H1 (cell line): ENCODE data around the gene TNFRSF11A. TPM values are rescaled to one million over a fixed set of nuclear protein-coding genes. Genes with fewer than 3 reads are reported as not detected.

Experiments
- CTCF ChIA-PET: fragments of 300-600 bp; sonication (Branson Sonifier 250); formaldehyde crosslinking; loops from one replicate; lab custom pipeline; 2021; ENCODE audit not compliant: partially characterized antibody; lab: Charles Lee
- POLR2A ChIA-PET: fragments of 300-600 bp; sonication (Branson Sonifier 250); formaldehyde crosslinking; loops from one replicate; lab custom pipeline; 2021; ENCODE audit warnings: inconsistent platforms; ENCODE audit not compliant: partially characterized antibody; lab: Charles Lee
- DNase-seq, 2 experiments: peaks; one replicate each; pipeline versions ENCODE4 v3.0.0 to v3.0.0-alpha.2; 2010 to 2022; ENCODE audit warnings: low spot score in 2 of 2, low read depth in 1 of 2, mixed read lengths in 1 of 2
- FAIRE-seq: peaks from 2 replicates; lab custom pipeline; 2011; peaks lifted over from hg19 to GRCh38; lab: Jason Lieb, UNC
- H2AFZ ChIP-seq: 2 replicates; pipeline ENCODE4 v1.8.1; 2012; ENCODE audit warnings: low read length, inconsistent platforms
- H2AK5ac ChIP-seq: 2 replicates; pipeline ENCODE4 v1.6.1; 2013; ENCODE audit warnings: low read depth, low read length
- H2BK120ac ChIP-seq: replicated peaks from 2 replicates; pipeline ENCODE3; 2013; ENCODE audit warnings: low read depth, low read length, inconsistent platforms
- H2BK12ac ChIP-seq: 2 replicates; pipeline ENCODE4 v1.6.1; 2013; ENCODE audit warnings: low read depth, low read length
- H2BK15ac ChIP-seq: 2 replicates; pipeline ENCODE4 v1.6.1; 2013; ENCODE audit warnings: low read length
- H2BK20ac ChIP-seq: 2 replicates; pipeline ENCODE4 v1.6.1; 2013; ENCODE audit warnings: low read length
- H2BK5ac ChIP-seq: 2 replicates; pipeline ENCODE4 v1.6.1; 2013; ENCODE audit warnings: low read depth, low read length
- H3K14ac ChIP-seq: 2 replicates; pipeline ENCODE4 v1.6.1; 2013; ENCODE audit warnings: inconsistent platforms; ENCODE audit not compliant: insufficient read length
- H3K18ac ChIP-seq: 2 replicates; pipeline ENCODE4 v1.6.1; 2013; ENCODE audit warnings: low read length; ENCODE audit errors: extremely low read depth
- H3K23ac ChIP-seq: 2 replicates; pipeline ENCODE4 v1.6.1; 2013; ENCODE audit warnings: inconsistent platforms; ENCODE audit not compliant: insufficient read length
- H3K23me2 ChIP-seq: 2 replicates; pipeline ENCODE4 v1.6.1; 2013; ENCODE audit warnings: low read depth, low read length
- H3K27ac ChIP-seq: 2 replicates; pipeline ENCODE4 v1.6.1; 2011; ENCODE audit warnings: low read depth, low read length, inconsistent platforms
- H3K27me3 ChIP-seq, 4 experiments: replicated peaks in 1 of 4; 1 replicate in 1 of 4; 2 replicates in 3 of 4; pipeline versions ENCODE4 v1.6.1 to v1.8.1; 2011 to 2013; ENCODE audit warnings: low read length in 3 of 4, mild to moderate bottlenecking in 3 of 4, inconsistent platforms in 2 of 4, mixed read lengths in 2 of 4, moderate library complexity in 1 of 4; ENCODE audit not compliant: control insufficient read depth in 3 of 4, insufficient read depth in 3 of 4; ENCODE audit errors: extremely low read depth in 1 of 4
- H3K36me3 ChIP-seq, 4 experiments: 2 replicates each; pipeline versions ENCODE4 v1.6.1 to v1.8.1; 2011 to 2013; ENCODE audit warnings: mild to moderate bottlenecking in 4 of 4, low read length in 3 of 4, moderate library complexity in 2 of 4, control low read depth in 1 of 4, inconsistent platforms in 1 of 4; ENCODE audit not compliant: insufficient read depth in 4 of 4, control insufficient read depth in 2 of 4
- H3K4ac ChIP-seq: replicated peaks from 2 replicates; pipeline ENCODE3; 2013; ENCODE audit warnings: low read length, low read depth, mixed read lengths, inconsistent platforms; ENCODE audit not compliant: insufficient read length
- H3K4me1 ChIP-seq, 4 experiments: replicated peaks in 1 of 4; 1 replicate in 1 of 4; 2 replicates in 3 of 4; pipeline versions ENCODE4 v1.6.1 to v1.8.1; 2011 to 2013; ENCODE audit warnings: low read length in 3 of 4, inconsistent platforms in 2 of 4, mixed read lengths in 1 of 4; ENCODE audit not compliant: insufficient read depth in 4 of 4, control insufficient read depth in 3 of 4
- H3K4me2 ChIP-seq, 2 experiments: 2 replicates each; pipeline versions ENCODE4 v1.6.1 to v1.8.1; 2011 to 2013; ENCODE audit warnings: low read depth in 2 of 2, low read length in 2 of 2, control low read depth in 1 of 2, inconsistent platforms in 1 of 2, mild to moderate bottlenecking in 1 of 2; ENCODE audit not compliant: insufficient read depth in 1 of 2
- H3K4me3 ChIP-seq, 4 experiments: fragments of 200-600, 300-600 bp in 1 of 4; sonication (generic), shearing (Covaris generic), sonication (Bioruptor Twin) in 1 of 4; 2 replicates each; pipeline versions ENCODE4 v1.5.1 to v1.8.1; 2011 to 2016; ENCODE audit warnings: low read length in 4 of 4, low read depth in 3 of 4, control low read depth in 2 of 4, inconsistent platforms in 2 of 4, mild to moderate bottlenecking in 2 of 4, mixed read lengths in 1 of 4, moderate library complexity in 1 of 4; ENCODE audit not compliant: insufficient read depth in 2 of 4; ENCODE audit errors: extremely low read depth in 1 of 4
- H3K56ac ChIP-seq: replicated peaks from 2 replicates; pipeline ENCODE3; 2013; ENCODE audit warnings: low read depth, mild to moderate bottlenecking, mixed read lengths, low read length, inconsistent platforms; ENCODE audit not compliant: insufficient read length
- H3K79me1 ChIP-seq: 2 replicates; pipeline ENCODE4 v1.6.1; 2013; ENCODE audit warnings: low read depth, low read length, control low read depth
- H3K79me2 ChIP-seq, 2 experiments: 2 replicates each; pipeline versions ENCODE4 v1.6.1 to v1.8.1; 2012 to 2013; ENCODE audit warnings: low read length in 2 of 2, mild to moderate bottlenecking in 2 of 2, inconsistent platforms in 1 of 2; ENCODE audit not compliant: insufficient read depth in 2 of 2, control insufficient read depth in 1 of 2
- H3K9ac ChIP-seq, 4 experiments: replicated peaks in 1 of 4; 1 replicate in 1 of 4; 2 replicates in 3 of 4; pipeline versions ENCODE4 v1.6.1 to v1.8.1; 2011 to 2013; ENCODE audit warnings: low read depth in 3 of 4, low read length in 3 of 4, control low read depth in 2 of 4, mild to moderate bottlenecking in 2 of 4, moderate library complexity in 2 of 4, inconsistent platforms in 1 of 4; ENCODE audit errors: extremely low read depth in 1 of 4
- H3K9me3 ChIP-seq, 2 experiments: 2 replicates each; pipeline versions ENCODE4 v1.6.1 to v1.8.1; 2012 to 2013; ENCODE audit warnings: mild to moderate bottlenecking in 2 of 2, moderate library complexity in 2 of 2, control low read depth in 1 of 2, inconsistent platforms in 1 of 2, low read depth in 1 of 2, low read length in 1 of 2, mixed read lengths in 1 of 2; ENCODE audit not compliant: insufficient read depth in 2 of 2
- H4K20me1 ChIP-seq, 2 experiments: replicated peaks in 1 of 2; 2 replicates each; pipeline versions ENCODE3 to v1.8.1; 2011 to 2013; ENCODE audit warnings: inconsistent platforms in 2 of 2, low read length in 2 of 2, mild to moderate bottlenecking in 1 of 2; ENCODE audit not compliant: insufficient read depth in 2 of 2, control insufficient read depth in 1 of 2
- H4K5ac ChIP-seq: 2 replicates; pipeline ENCODE4 v1.6.1; 2013; ENCODE audit warnings: low read length, low read depth, mixed read lengths, inconsistent platforms; ENCODE audit not compliant: insufficient read length
- H4K8ac ChIP-seq: 2 replicates; pipeline ENCODE4 v1.8.0; 2013; ENCODE audit warnings: mild to moderate bottlenecking, moderate library complexity, low read length, inconsistent platforms; ENCODE audit not compliant: insufficient read depth; ENCODE audit errors: extremely low read depth
- H4K91ac ChIP-seq: replicated peaks from 2 replicates; pipeline ENCODE3; 2013; ENCODE audit warnings: low read length, mixed read lengths, inconsistent platforms; ENCODE audit not compliant: insufficient read length
- CHD2 ChIP-seq: IDR thresholded peaks from 2 replicates; pipeline ENCODE4 v1.6.1; 2012; ENCODE audit warnings: low read length, improper control_type of control experiment
- JUND ChIP-seq: IDR thresholded peaks from 2 replicates; pipeline ENCODE4 v1.6.1; 2011; ENCODE audit warnings: mild to moderate bottlenecking, improper control_type of control experiment, low read length
- MAFK ChIP-seq: IDR thresholded peaks from 2 replicates; pipeline ENCODE4 v1.6.1; 2012; ENCODE audit warnings: low read depth, mild to moderate bottlenecking, improper control_type of control experiment, low read length
- NANOG ChIP-seq: IDR thresholded peaks from 2 replicates; pipeline ENCODE4 v1.6.1; 2011; ENCODE audit warnings: low read length, low read depth, mild to moderate bottlenecking, inconsistent platforms; ENCODE audit not compliant: insufficient read depth, poor library complexity, severe bottlenecking
- PHF8 ChIP-seq: fragments of 200-600 bp; sonication (generic); conservative IDR thresholded peaks from 2 replicates; pipeline ENCODE4 v1.7.1; 2012; ENCODE audit warnings: low read depth, mild to moderate bottlenecking, inconsistent platforms, low read length, moderate library complexity
- POLR2A ChIP-seq, 2 experiments: IDR thresholded peaks; 1 replicate in 1 of 2; 2 replicates in 1 of 2; pipeline ENCODE4 v1.6.1; 2011; ENCODE audit warnings: low read depth in 2 of 2, low read length in 2 of 2, mild to moderate bottlenecking in 2 of 2; ENCODE audit errors: control extremely low read depth in 1 of 2
- SP1 ChIP-seq: IDR thresholded peaks from 2 replicates; pipeline ENCODE4 v1.6.1; 2011; ENCODE audit warnings: low read depth, low read length
- SP2 ChIP-seq: IDR thresholded peaks from 2 replicates; pipeline ENCODE4 v1.6.1; 2012; ENCODE audit warnings: mild to moderate bottlenecking, low read length, inconsistent platforms
- SRF ChIP-seq: IDR thresholded peaks from 2 replicates; pipeline ENCODE4 v1.6.1; 2011; ENCODE audit warnings: mild to moderate bottlenecking, low read depth, low read length, moderate library complexity
- TEAD4 ChIP-seq: IDR thresholded peaks from 2 replicates; pipeline ENCODE4 v1.6.1; 2012; ENCODE audit warnings: low read depth, low read length, inconsistent platforms, mixed read lengths
- USF2 ChIP-seq: IDR thresholded peaks from 2 replicates; pipeline ENCODE4 v1.6.1; 2011; ENCODE audit warnings: low read length, improper control_type of control experiment
- YY1 ChIP-seq: IDR thresholded peaks from 2 replicates; pipeline ENCODE4 v1.6.1; 2011; ENCODE audit warnings: low read depth, mild to moderate bottlenecking, low read length
- WGBS, 2 experiments: shearing (Covaris generic) in 1 of 2; methylation state at CpG; one replicate each; pipeline versions ENCODE4 v1.1.6 to v1.1.7; 2013 to 2015; ENCODE audit warnings: low lambda C conversion rate in 2 of 2, mixed read lengths in 2 of 2, inconsistent platforms in 1 of 2, low coverage in 1 of 2, missing lambda C conversion rate in 1 of 2; ENCODE audit not compliant: insufficient replicate concordance in 2 of 2, insufficient coverage in 1 of 2, insufficient read length in 1 of 2; ENCODE audit errors: extremely low coverage in 1 of 2, missing lambda C conversion rate in 1 of 2; 5-methylcytosine and 5-hydroxymethylcytosine counted together
- polyA plus RNA-seq, 7 experiments: library from polyadenylated mRNA; depleted of rRNA in 3 of 7; stranded (reverse) in 5 of 7; unstranded in 2 of 7; fragments of >200 nt in 5 of 7; fragments of 200-250 nt in 2 of 7; gene quantifications; 1 replicate in 5 of 7; 2 replicates in 1 of 7; 4 replicates in 1 of 7; pipeline versions ENCODE4 v1.2.1 to v1.2.3, GENCODE V29; 2011 to 2013; ENCODE audit warnings: missing spikeins in 2 of 7, mixed read lengths in 2 of 7
- total RNA-seq: library from RNA; stranded (reverse); fragmentation: NEBNext Ultra II Directional; extraction: Animal tissue kit (Norgen Biotek cat#: 25700); gene quantifications from 2 replicates; pipeline ENCODE4 v1.2.1, GENCODE V29; 2021

TNFRSF11A gene
- total and polyA plus RNA-seq, 2 of the 8 experiments (the other 6 are each of a cell fraction or from before 2014, with no cell fraction given) = 8.7 to 10.6 TPM

- TF ChIP-seq SP1 (no peak), YY1 (no peak), SRF (no peak), SP2 (no peak), JUND (no peak), USF2 (no peak), POLR2A (IDR thresholded peaks at IDR 0.05; ENCODE audit: control extremely low read depth in 1 of 2, low read depth in 2 of 2, low read length in 2 of 2) (no peak), MAFK (no peak), PHF8 (no peak), NANOG (peak; percentile 43), CHD2 (no peak), TEAD4 (peak; percentile 93)
- Histone ChIP-seq H4K20me1 (no peaks in the 10 kb centered on the region), H4K91ac (no peak overlapping the region), H3K9ac (no peak overlapping the region), H3K79me1 (no peaks in the 10 kb centered on the region), H4K5ac (no peak overlapping the region), H3K14ac (no peak overlapping the region), H3K23ac (no peak overlapping the region), H2BK12ac (no peak overlapping the region), H3K23me2 (no peaks in the 10 kb centered on the region), H4K8ac (no peak overlapping the region), H3K4ac (no peak overlapping the region), H3K4me1 (peaks cover 0 to 4% (median 2%) of the 10 kb centered on the region in 4 experiments; a peak in 3 of 7 replicates), H3K9me3 (no peaks in the 10 kb centered on the region), H2BK20ac (no peak overlapping the region), H2AFZ (no peak overlapping the region), H2BK5ac (no peak overlapping the region), H2AK5ac (no peak overlapping the region), H3K27me3 (no peaks in the 10 kb centered on the region), H3K56ac (no peak overlapping the region), H2BK15ac (no peak overlapping the region), H2BK120ac (no peak overlapping the region), H3K27ac (no peak overlapping the region), H3K4me2 (no peak overlapping the region), H3K79me2 (no peaks in the 10 kb centered on the region), H3K36me3 (peaks cover 3 to 35% (median 3%) of the 10 kb centered on the region in 4 experiments; a peak in 4 of 8 replicates), H3K4me3 (no peak overlapping the region), H3K18ac (no peak overlapping the region)
- ChIA-PET CTCF (interaction anchor here (1.1 kb wide), 1 partner anchor 59 kb away, joined by 3 read pairs; no protein-coding TSS in a partner anchor), POLR2A (interaction anchor here (0.7 to 1.2 kb wide), 3 partner anchors 10 to 478 kb away, joined by 3 to 4 read pairs (median 3); no protein-coding TSS in a partner anchor)
- DNase-seq (no peak), FAIRE-seq (peak; percentile 52)
- WGBS, 2 experiments = 76% methylated on average over 6 of the region's 6 CpGs; no CpG with 5 or more reads in 1 of the 2 experiments
Observed at GRCh38 chr18:62366992-62367391, 41.9 kb downstream of the TNFRSF11A start.
